GM19043 (cell line): Measurements from ENCODE around the gene PITX2.
A peak's percentile ranks its signal among the peaks of the same experiment; 100 is the strongest.

Experiments used
- ATAC-seq: cut with Tn5 transposase; IDR thresholded peaks from one replicate; pipeline ENCODE4 v1.9.1; 2021; ENCODE audit warnings: low read depth; ENCODE audit not compliant: unreplicated experiment

Gene PITX2

DNA sequence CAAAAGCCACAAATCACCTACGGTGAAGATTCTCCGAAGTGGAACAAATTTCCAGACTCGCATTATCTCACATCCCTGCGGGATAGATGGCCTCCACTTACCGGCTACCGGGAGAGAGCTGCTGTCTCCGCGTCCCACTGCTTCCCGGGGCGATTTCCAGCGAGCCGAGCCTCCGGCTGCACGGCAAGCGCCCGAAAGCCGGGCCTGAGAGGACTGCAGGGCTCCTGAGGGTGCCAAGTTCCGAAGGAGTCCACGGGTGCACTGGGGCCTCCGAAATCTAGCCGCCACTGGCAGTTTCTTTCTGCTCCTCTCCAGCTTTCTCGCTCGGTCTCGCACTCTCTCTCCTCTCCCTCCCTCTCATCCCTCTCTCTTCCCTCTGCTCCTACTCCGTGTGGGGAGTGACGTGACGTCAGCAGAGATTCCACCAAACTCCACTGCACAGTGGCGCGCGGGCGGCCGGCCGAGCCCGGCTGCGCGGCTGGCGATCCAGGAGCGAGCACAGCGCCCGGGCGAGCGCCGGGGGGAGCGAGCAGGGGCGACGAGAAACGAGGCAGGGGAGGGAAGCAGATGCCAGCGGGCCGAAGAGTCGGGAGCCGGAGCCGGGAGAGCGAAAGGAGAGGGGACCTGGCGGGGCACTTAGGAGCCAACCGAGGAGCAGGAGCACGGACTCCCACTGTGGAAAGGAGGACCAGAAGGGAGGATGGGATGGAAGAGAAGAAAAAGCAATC, 14.0 kb upstream of the PITX2 start:
- ATAC-seq = no peak

DNA sequence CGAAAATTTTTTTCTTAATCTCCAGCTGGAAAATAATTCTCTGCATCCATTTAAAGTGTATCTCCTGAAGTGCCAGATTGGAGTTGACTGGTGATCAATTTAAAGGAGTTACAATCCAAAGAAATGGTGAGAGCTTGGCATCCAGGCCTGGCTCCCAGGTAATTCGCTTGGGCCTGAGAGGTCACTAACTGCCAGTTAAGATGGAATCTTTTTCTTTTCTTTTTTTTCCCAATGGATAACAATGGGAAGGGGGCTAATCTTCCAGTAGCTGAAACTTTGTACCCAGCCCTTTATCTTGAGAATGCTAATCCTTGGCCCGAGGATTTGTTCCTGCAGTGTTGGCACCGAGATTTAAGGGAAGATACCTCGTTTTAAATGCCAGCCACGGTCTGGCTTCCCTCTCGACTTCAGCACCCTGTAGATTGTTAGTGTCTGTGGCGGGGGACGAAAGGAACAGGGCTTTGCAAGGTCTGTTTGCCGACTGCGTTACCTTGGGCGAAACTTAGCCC, 13.3 kb upstream of the PITX2 start:
- ATAC-seq = no peak

DNA sequence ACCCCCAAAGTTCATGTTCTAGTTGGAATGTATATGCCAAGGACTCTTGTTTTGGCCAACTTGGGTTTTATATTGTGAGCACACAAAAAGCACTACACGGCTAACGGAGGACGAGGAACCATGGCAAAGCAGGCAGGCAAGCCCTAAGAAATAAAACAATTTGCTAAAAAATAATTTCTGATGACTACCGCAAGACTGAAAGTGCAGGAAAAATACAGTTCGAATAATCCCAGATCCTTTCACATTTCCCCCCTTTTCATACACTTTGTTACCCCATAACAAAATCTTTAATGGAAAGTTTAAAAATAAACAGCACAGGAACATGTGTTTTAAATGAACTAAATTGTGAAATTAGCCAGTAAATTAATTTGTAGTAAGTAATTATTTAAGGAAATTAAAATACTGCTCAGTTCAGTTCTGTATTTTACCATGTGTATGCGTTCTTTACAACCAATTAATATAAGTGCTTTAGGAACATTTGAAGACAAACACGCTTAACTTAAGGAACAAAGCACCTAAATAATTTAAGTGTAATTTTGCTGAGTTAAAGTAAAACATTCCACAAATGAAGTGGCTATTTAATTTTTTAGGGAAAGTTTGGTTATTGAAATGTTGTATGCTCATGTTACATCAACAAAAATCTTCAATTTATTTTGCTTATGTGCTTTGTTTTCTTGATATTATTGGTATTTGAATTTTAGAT, 12.4 kb upstream of the PITX2 start:
- no peak for ATAC-seq

DNA sequence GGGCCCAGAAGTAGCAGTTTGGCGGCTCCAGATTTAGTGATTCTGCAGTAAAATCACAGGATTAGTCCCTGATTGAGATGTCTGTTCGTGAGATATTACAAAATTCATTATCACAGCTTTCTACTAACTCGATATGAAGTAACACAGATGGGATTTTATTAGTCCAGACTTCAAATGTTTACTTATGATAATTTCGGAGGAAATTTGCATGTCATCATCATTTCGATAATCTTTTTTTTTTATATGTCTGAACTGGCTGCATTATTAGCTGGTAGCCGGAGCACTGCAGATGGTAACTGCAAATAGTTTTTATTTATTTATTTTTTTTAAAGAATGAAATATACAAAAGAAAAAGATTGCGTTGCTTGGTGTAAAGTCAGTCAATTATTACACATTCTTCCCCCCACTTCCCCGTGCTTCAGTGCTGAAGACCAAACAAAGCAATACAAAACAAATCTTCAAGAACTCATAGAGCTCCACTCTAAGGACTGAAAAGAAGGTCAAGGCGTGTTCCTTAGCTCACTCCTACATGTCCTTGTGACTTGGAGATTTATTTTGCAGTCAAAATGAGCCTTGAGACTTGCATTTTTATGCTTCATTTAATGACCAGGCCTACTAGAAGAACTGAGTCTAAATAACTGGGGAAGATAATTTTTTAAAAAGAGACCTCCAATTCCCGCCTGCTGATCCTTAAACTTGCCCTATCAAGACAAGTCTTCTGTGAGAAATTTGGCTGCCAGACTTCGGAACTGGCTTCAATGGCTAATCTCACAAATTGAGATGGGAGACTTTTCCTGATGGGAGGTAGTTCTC, 11.7 kb upstream of the PITX2 start:
- no peak for ATAC-seq

DNA sequence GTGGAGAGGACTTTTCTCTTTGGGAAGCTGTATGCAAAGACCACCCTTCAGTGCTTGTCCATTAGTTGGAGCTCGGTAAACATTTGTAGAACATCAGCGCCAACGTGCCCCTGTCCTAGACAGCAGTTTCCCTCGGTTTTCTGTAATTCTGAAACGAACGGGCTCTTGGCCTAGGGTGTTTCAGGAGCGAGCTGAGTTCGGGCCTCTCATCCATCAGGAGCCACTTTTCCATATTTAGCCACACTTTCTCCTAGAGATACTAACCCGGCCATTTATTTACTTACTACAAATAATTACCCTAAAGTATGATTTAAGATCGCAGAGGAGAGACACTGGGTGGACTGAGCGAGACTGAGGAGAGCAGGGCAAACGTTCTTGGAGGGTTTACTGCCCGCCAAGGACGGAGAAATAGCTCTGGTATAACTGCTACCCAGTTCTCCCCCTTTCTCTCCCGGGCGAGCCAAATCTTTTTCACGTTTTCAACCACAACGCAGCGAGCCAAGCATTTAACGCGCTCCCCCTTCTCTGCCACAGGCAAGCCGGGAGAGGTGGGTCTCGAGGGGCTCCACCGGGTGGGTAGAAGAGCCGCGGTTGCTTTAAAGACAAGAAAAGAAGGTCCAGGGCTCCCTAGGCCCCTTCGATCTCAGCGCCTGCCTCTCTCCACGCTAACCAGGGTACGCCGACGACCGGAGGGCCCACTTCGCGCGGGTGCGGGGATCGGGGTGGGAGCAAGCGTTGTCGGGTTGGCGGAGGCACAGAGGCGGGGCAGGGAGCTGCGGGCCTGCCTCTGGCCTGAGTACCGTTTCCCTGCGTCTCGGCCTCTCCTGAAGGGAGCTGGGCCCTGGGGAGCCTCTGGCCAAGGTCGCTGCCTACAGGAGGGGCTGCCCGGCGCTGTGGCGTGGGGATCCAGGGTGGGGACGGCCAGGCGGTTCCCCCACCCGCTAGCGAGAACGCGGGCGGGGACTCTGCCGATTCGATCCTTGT, 10.8 kb upstream of the PITX2 start:
- ATAC-seq = no peak

DNA sequence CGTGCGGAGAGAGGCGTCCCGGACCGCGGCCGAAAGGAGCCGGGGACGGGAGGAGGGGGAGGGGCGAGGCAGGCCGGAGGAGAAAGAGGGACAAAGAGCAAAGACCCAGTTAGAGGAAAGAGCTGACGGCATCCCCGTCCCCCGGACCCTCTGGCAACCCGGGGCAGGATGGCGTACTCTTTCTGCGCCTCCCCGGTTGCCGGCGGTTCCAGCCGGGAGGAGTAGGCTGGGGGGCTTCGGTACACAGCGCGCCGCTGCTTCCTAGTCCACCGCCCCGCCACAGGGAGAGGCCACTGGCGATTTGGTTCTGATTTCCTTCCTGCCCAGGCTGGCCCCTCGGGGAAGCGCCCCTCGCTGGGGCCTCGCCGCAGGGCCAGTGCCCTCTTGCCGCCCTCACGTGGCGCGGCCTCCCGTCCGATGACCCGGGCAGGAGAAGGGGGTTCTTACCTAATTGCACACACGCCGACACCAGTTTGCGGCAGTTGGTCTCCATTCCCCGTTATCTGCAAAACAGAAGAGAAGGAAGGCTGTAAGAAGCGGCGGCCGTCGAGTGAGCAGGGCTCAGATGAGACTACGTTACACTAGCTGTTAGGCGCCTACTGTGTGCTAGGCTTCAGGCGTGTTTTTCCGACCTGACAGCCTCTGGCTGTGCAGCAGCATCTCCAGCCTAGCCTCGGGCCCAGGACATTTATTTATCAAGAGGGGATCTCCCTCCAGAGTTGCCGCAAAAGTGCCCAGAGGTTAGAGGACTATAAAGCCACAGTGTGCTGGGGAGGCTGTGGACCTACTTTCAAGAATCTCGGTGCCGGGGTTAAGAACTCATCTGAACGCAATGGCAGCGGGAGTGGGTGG, 9.9 kb upstream of the PITX2 start:
- no peak for ATAC-seq

DNA sequence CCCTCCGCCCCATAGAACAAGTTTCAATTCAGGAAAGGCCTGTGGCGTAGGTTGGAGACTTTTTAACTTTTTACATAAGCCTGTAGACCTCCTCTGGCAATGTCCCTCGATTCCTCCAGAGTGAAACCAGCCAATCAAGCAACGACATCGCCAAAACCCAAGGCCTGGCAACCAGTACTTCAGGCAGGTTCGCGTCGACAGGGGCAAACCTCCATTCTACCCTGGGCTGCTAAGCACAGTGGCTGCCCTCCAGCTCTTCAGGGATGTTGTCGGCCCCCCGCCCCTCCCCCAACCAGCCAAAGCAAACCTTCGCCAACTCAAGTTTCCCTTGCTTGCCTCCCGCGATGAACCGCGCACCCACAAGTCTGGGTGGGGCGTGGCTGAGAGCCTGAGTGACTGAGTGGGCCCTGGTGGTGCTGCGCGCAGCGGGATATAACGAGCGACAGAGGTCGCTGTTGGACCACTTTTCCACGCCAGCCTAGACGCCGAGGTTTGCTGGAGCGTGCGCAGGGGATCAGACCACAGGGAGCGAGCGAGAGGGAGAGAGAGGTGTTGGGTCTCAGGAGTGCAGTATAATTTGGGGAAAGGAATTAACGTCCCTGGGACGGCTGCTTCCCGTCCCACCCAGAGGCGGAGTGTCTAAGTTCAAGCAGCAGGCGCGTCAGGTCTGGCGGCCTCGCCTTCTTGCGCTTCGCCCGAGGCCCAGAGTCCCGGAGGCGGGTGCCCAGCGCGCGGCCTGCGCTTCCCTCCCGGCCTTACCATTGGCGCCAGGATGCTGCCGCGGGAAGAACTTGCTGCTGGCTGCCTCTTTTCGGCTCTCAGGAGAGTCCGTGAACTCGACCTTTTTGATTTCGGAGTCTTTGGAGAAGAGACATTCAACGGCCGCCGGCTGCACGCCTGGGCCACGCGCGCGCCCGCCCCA, 9.0 kb upstream of the PITX2 start:
- ATAC-seq = peak; percentile 93

DNA sequence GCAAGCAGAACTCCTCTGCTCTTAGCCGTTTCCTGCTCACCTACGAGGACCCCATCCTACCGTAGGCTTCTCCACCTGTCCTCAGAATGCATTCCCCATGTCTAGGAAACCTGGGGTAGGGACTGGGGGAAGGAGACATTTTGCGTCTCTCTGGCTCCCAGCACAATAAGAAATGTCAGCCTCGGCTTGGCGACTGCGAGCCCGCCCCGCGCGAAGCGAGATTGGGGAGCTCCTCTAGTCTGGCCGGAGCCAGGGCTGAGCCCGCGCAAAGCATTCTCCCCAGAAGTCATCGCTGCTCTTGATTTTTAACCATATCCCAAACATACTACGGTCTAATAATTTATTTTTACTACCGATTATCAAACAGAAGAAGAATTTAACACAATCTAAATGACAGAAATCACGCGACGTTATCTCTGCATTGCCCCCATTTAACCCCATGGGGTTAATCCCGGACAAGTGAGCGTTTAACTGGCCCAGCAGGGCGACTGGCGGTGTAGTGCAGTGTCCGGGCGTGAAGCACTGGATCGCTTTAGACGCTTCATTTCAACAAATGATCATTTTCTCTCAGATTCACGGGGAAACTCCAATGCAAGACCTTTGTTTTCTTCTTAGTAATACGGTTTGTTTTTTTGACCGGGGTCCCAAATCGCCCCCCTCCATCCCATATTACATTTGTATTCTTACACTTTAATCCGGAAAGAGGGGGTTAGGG, 8.0 kb upstream of the PITX2 start:
- ATAC-seq = no peak

DNA sequence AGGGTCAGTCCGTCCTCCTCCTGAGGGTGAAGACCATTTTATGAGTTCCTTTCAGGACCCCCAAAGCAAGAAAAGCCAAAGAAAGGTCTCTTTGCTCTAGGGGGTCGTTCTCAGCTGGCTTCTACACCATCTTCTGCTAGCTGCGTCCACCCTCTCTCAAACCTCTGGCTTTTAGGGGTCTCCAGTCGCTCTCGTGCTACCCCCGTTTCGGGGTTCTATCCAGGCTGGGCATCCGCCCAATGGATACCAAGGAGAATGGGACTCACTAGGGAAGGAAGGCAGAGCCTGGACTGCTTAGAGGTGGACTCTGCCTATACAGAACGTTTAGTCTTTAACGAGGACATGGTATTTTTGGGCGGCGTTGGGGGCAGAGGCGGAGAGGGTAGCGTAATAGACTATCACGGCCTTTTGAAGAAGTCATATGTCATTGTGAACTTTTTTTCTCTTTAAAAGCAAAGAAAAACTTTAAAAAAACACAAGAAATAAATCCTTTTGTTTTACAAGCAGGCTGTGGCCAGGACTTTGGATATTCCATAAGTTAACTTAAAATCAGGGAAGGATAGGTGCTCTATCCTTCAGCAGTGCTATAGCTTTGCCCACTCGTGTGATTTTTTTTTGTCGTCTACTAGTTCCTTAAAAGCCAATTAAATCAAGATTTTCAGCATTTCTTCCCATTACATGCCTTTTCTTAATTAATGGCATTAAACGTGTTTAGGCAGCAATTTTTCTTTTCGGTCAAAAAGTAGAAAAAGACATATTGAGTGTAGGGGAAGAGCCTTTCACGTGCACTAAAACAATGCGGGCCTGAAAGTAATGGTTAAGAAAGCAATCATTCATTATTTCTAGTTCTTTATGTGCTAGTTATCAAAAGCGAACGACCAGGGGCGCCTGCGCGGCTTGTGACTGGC, 7.2 kb upstream of the PITX2 start:
- no peak for ATAC-seq

DNA sequence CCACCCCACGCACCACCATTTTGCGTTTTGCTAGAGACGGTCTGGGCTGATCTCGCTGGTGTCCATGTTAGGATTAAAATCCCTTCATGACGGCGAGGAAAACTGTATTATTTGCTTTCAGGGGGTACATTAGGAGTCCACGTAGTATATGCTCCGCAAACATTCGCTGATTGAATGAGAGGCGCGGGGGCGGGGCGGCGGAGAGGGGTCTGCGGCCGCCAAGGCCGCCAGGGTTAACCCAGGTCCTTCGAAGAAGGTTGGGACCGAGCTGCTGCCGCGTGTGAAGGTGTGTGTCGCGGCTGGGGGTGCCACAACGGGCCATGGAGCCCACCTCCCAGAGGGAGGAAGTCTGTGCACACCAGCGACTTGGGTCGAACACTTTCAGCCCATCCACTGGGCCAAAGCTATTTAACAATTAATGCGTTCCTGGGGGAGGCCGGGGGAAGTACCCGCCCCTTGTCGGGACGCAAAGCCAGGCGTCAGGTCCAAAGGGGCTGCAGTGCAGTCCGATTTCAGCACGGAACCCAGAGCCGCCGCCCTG, 6.4 kb upstream of the PITX2 start:
- ATAC-seq = no peak

DNA sequence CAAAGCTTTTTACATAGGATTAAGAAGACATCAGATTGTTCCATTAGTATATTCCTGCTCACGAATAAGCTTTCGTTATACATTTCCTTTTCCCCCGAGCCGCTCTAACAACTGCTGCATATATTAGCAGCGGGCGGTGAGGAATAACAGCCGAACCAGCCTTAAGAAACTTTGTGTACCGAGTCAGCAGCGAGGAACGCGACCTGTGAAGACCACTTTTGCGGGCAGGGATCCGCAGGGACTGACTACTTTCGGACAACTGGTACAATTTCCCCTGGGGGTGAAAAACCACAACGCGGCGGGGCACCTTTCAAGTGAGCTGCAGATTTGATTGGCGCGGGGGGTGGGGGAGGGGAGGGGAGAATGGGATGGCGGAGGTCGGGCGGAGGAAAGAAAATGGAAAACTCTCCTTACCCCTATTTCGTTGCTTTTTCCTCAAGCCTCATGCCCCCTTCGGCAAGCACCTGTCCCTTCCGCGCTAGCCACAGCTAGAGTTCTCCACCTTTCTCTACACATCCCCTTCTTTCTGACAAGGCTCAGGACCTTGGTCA, 5.9 kb upstream of the PITX2 start:
- ATAC-seq = no peak

DNA sequence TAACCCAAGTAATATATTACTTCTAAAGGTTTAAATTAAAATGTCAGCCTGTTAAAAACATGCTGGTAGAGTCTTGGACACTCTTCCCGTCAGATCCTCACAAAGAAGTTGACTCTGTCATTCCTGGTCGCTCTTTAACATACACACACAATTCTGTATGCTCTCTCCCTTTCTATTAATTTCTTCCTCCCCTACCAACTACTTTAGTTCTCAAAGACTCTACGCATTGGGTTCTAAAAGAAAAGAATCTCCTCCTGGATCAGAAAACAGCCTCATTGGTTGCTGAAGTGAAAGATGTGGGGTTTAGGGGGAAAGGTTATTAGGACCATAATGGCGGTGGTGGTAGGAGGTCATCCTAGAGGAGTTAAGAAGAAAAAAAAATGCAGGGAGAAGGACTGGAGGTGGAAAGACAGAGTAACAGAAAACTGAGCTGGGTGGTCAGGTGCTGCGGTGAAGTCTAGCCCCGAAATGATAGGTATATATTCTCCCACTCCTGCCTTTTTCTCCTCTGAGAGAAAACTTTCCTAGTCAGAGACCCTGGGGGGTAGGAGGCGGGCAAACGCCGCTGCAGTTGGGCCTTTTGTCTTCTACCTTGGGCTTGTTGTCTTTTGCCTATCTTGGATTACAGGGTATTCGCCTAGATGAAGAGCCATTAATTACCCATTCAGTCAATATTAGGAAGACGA, 5.2 kb upstream of the PITX2 start:
- no peak for ATAC-seq

DNA sequence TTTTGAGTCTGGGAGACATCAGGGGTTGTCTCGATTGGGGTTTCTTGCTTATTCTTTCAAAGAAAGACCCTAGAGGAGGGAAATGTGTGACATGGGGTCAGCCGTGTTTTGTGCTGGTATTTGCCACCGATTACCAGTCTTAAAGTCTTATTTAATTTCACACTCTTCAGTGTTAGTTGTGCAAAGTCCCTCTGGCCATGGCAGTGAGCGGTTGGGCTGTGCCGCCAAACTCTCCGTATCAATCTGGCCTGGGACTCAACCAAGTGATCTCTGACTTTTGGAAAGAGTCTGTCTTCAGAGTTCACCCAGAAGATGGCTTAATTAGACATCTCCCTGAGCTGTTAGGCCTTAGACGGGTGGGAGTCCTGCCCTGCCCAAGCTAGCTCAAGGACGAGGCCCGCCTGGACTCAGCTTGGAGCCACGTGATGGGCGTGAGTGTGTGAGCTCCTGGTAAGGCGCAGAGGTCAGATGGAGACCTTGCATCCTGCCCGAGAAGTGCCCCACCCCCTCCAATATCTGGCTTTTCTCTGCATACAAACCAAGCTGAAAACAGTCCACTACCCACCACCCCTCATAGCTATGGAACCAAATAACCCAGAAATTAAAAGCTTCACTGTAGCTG, 3.8 kb upstream of the PITX2 start:
- no peak for ATAC-seq

DNA sequence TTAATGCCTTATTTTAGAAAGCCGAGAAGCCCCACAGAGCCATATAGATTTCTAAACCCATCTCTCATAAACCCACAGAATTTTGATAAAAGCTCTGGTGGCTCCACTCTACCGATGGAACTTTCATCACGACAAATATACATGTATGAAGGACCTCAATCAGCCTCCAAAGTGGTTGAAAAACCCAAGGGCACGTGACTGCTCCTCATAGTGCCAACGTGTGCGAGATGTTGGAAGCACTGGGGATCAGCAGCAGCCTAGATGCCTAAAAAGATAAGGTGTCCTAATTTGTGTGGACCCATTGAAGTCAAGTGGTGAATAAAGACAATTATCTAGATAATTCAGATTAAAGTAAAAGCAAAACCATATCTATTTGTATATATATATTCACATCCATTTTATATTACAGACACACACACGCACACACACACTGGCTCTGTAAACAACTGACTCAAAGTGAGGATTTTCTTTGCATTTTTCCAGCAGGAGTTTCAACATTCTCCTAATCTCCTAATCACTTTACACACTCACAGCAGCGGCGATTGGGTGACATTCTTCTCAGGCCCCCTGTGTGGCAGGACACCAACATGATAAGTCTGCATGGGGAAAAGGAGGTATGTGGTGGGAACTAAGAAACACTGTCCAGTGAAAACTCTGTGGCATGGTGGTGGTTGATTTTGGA, 2.8 kb upstream of the PITX2 start:
- ATAC-seq = no peak
